Measurements from ENCODE around the gene WNT10A.

The WNT10A gene

GRCh38 chr2:218858671-218859555, 21.7 kb upstream of the WNT10A start:
- Histone ChIP-seq H3K36me3 (ENCODE audit: control insufficient read depth, insufficient read depth, low read length, severe bottlenecking) (no peaks in the 10 kb centered on the region), H3K9me3 (ENCODE audit: control insufficient read depth, low read length) (no peaks in the 10 kb centered on the region), H3K4me1 (ENCODE audit: control insufficient read depth, insufficient read depth, low read length) (peaks cover 6% of the 10 kb centered on the region), H3K9ac (ENCODE audit: low read length) (no peak overlapping the region), H3K27me3 (replicated peaks; ENCODE audit: control insufficient read depth, insufficient read depth, low read length) (peaks cover 75% of the 10 kb centered on the region), H3K4me3 (ENCODE audit: low read length) (no peak overlapping the region)
- DNase-seq (ENCODE audit: low read depth): no peak

GRCh38 chr2:218859556-218859987, 21.1 kb upstream of the WNT10A start, which contains the start of gene WNT6:
TSS of gene WNT6 (plus strand) at chr2:218859805. CDS start at chr2:218860038, 233 bp downstream.
- H3K4me3 ChIP-seq (ENCODE audit: low read length): no peak within 1 kb of the TSS
- H3K4me1 ChIP-seq (ENCODE audit: control insufficient read depth, insufficient read depth, low read length): peaks cover 6% of the 10 kb centered on the region
- no peak within 1 kb of the TSS for H3K9ac ChIP-seq (ENCODE audit: low read length)
- H3K36me3 ChIP-seq (ENCODE audit: control insufficient read depth, insufficient read depth, low read length, severe bottlenecking): no peaks in the 10 kb centered on the region
- peak; percentile 68 for DNase-seq (ENCODE audit: low read depth)
- peaks cover 68% of the 10 kb centered on the region for H3K27me3 ChIP-seq (replicated peaks; ENCODE audit: control insufficient read depth, insufficient read depth, low read length)
- H3K9me3 ChIP-seq (ENCODE audit: control insufficient read depth, low read length): no peaks in the 10 kb centered on the region

GRCh38 chr2:218859988-218860831, 20.4 kb upstream of the WNT10A start:
- Histone ChIP-seq H3K9ac (ENCODE audit: low read length) (no peak overlapping the region), H3K9me3 (ENCODE audit: control insufficient read depth, low read length) (no peaks in the 10 kb centered on the region), H3K4me1 (ENCODE audit: control insufficient read depth, insufficient read depth, low read length) (peaks cover 6% of the 10 kb centered on the region), H3K27me3 (replicated peaks; ENCODE audit: control insufficient read depth, insufficient read depth, low read length) (peaks cover 62% of the 10 kb centered on the region), H3K4me3 (ENCODE audit: low read length) (no peak overlapping the region), H3K36me3 (ENCODE audit: control insufficient read depth, insufficient read depth, low read length, severe bottlenecking) (no peaks in the 10 kb centered on the region)
- DNase-seq (ENCODE audit: low read depth): no peak

- DNase-seq (ENCODE audit: low read depth): peak; percentile 68
- Histone ChIP-seq H3K9ac (ENCODE audit: low read length) (no peak overlapping the region), H3K4me1 (ENCODE audit: control insufficient read depth, insufficient read depth, low read length) (peaks cover 6% of the 10 kb centered on the region), H3K36me3 (ENCODE audit: control insufficient read depth, insufficient read depth, low read length, severe bottlenecking) (no peaks in the 10 kb centered on the region), H3K9me3 (ENCODE audit: control insufficient read depth, low read length) (no peaks in the 10 kb centered on the region), H3K4me3 (ENCODE audit: low read length) (no peak overlapping the region), H3K27me3 (replicated peaks; ENCODE audit: control insufficient read depth, insufficient read depth, low read length) (peaks cover 54% of the 10 kb centered on the region)
These were observed 19.7 kb upstream of the WNT10A start for GRCh38 chr2:218860950-218861381.

- H3K4me3 ChIP-seq (ENCODE audit: low read length): no peak overlapping the region
- H3K27me3 ChIP-seq (replicated peaks; ENCODE audit: control insufficient read depth, insufficient read depth, low read length): peaks cover 52% of the 10 kb centered on the region
- H3K9me3 ChIP-seq (ENCODE audit: control insufficient read depth, low read length): no peaks in the 10 kb centered on the region
- no peak for DNase-seq (ENCODE audit: low read depth)
- peaks cover 6% of the 10 kb centered on the region for H3K4me1 ChIP-seq (ENCODE audit: control insufficient read depth, insufficient read depth, low read length)
- H3K36me3 ChIP-seq (ENCODE audit: control insufficient read depth, insufficient read depth, low read length, severe bottlenecking): no peaks in the 10 kb centered on the region
- H3K9ac ChIP-seq (ENCODE audit: low read length): no peak overlapping the region
These were observed 18.9 kb upstream of the WNT10A start for GRCh38 chr2:218861645-218862318.

GRCh38 chr2:218863021-218863520, 17.6 kb upstream of the WNT10A start:
- no peaks in the 10 kb centered on the region for H3K36me3 ChIP-seq (ENCODE audit: control insufficient read depth, insufficient read depth, low read length, severe bottlenecking)
- no peak overlapping the region for H3K4me3 ChIP-seq (ENCODE audit: low read length)
- no peak for DNase-seq (ENCODE audit: low read depth)
- H3K27me3 ChIP-seq (replicated peaks; ENCODE audit: control insufficient read depth, insufficient read depth, low read length): peaks cover 58% of the 10 kb centered on the region
- no peaks in the 10 kb centered on the region for H3K9me3 ChIP-seq (ENCODE audit: control insufficient read depth, low read length)
- no peak overlapping the region for H3K9ac ChIP-seq (ENCODE audit: low read length)
- peaks cover 6% of the 10 kb centered on the region for H3K4me1 ChIP-seq (ENCODE audit: control insufficient read depth, insufficient read depth, low read length)

GRCh38 chr2:218865396-218865795, 15.3 kb upstream of the WNT10A start:
- no peaks in the 10 kb centered on the region for H3K36me3 ChIP-seq (ENCODE audit: control insufficient read depth, insufficient read depth, low read length, severe bottlenecking)
- no peak overlapping the region for H3K9ac ChIP-seq (ENCODE audit: low read length)
- H3K4me3 ChIP-seq (ENCODE audit: low read length): no peak overlapping the region
- peaks cover 1% of the 10 kb centered on the region for H3K4me1 ChIP-seq (ENCODE audit: control insufficient read depth, insufficient read depth, low read length)
- H3K27me3 ChIP-seq (replicated peaks; ENCODE audit: control insufficient read depth, insufficient read depth, low read length): peaks cover 66% of the 10 kb centered on the region
- H3K9me3 ChIP-seq (ENCODE audit: control insufficient read depth, low read length): no peaks in the 10 kb centered on the region
- no peak for DNase-seq (ENCODE audit: low read depth)

GRCh38 chr2:218865999-218866398, 14.7 kb upstream of the WNT10A start:
- Histone ChIP-seq H3K27me3 (replicated peaks; ENCODE audit: control insufficient read depth, insufficient read depth, low read length) (peaks cover 67% of the 10 kb centered on the region), H3K9me3 (ENCODE audit: control insufficient read depth, low read length) (no peaks in the 10 kb centered on the region), H3K4me3 (ENCODE audit: low read length) (no peak overlapping the region), H3K9ac (ENCODE audit: low read length) (no peak overlapping the region), H3K36me3 (ENCODE audit: control insufficient read depth, insufficient read depth, low read length, severe bottlenecking) (no peaks in the 10 kb centered on the region), H3K4me1 (ENCODE audit: control insufficient read depth, insufficient read depth, low read length) (no peaks in the 10 kb centered on the region)
- DNase-seq (ENCODE audit: low read depth): no peak

- peaks cover 73% of the 10 kb centered on the region for H3K27me3 ChIP-seq (replicated peaks; ENCODE audit: control insufficient read depth, insufficient read depth, low read length)
- no peaks in the 10 kb centered on the region for H3K9me3 ChIP-seq (ENCODE audit: control insufficient read depth, low read length)
- H3K36me3 ChIP-seq (ENCODE audit: control insufficient read depth, insufficient read depth, low read length, severe bottlenecking): no peaks in the 10 kb centered on the region
- H3K4me1 ChIP-seq (ENCODE audit: control insufficient read depth, insufficient read depth, low read length): no peaks in the 10 kb centered on the region
- DNase-seq (ENCODE audit: low read depth): no peak
- no peak overlapping the region for H3K9ac ChIP-seq (ENCODE audit: low read length)
- H3K4me3 ChIP-seq (ENCODE audit: low read length): no peak overlapping the region
These were observed 12.8 kb upstream of the WNT10A start for GRCh38 chr2:218867900-218868299.

GRCh38 chr2:218869064-218869463, 11.6 kb upstream of the WNT10A start:
- Histone ChIP-seq H3K9me3 (ENCODE audit: control insufficient read depth, low read length) (no peaks in the 10 kb centered on the region), H3K27me3 (replicated peaks; ENCODE audit: control insufficient read depth, insufficient read depth, low read length) (peaks cover 75% of the 10 kb centered on the region), H3K36me3 (ENCODE audit: control insufficient read depth, insufficient read depth, low read length, severe bottlenecking) (no peaks in the 10 kb centered on the region), H3K4me3 (ENCODE audit: low read length) (no peak overlapping the region), H3K4me1 (ENCODE audit: control insufficient read depth, insufficient read depth, low read length) (no peaks in the 10 kb centered on the region), H3K9ac (ENCODE audit: low read length) (no peak overlapping the region)
- no peak for DNase-seq (ENCODE audit: low read depth)

- Histone ChIP-seq H3K27me3 (replicated peaks; ENCODE audit: control insufficient read depth, insufficient read depth, low read length) (peaks cover 89% of the 10 kb centered on the region), H3K36me3 (ENCODE audit: control insufficient read depth, insufficient read depth, low read length, severe bottlenecking) (no peaks in the 10 kb centered on the region), H3K4me1 (ENCODE audit: control insufficient read depth, insufficient read depth, low read length) (no peaks in the 10 kb centered on the region), H3K9ac (ENCODE audit: low read length) (no peak overlapping the region), H3K9me3 (ENCODE audit: control insufficient read depth, low read length) (no peaks in the 10 kb centered on the region), H3K4me3 (ENCODE audit: low read length) (no peak overlapping the region)
- DNase-seq (ENCODE audit: low read depth): no peak
These were observed 9.7 kb upstream of the WNT10A start for GRCh38 chr2:218870984-218871344.
